CD4-positive, alpha-beta T cell treated with Interferon alpha-2 for 1 hour (primary cell): ENCODE data around the gene VIPR2.

Experiments used
- DNase-seq, 2 donors: peaks; one replicate each; pipeline ENCODE4 v3.0.0-alpha.2; 2020 to 2022

The VIPR2 gene

DNA sequence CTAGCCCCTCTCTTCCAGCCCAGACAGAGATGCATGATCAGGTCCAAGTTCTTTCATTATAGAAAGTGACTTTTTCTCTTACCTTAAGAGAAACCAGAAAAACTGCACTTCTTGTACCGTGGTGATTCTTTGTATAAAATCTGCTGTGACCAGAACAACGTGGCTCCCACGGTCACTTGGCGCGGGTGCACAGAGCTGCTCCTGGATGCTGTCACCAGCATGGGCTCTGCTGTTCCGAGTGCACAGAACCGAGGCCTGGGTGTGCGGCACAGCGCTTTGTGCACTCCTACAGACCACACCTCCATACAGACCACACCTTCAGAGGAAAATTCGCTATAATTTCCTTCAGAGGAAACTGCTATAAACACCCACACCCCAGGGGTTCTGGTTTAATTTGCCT lies 26.0 kb downstream of the VIPR2 start:
- DNase-seq = no peak

- DNase-seq = no peak
These were observed 26.5 kb downstream of the VIPR2 start for GRCh38 chr7:159118197-159118595.

DNA sequence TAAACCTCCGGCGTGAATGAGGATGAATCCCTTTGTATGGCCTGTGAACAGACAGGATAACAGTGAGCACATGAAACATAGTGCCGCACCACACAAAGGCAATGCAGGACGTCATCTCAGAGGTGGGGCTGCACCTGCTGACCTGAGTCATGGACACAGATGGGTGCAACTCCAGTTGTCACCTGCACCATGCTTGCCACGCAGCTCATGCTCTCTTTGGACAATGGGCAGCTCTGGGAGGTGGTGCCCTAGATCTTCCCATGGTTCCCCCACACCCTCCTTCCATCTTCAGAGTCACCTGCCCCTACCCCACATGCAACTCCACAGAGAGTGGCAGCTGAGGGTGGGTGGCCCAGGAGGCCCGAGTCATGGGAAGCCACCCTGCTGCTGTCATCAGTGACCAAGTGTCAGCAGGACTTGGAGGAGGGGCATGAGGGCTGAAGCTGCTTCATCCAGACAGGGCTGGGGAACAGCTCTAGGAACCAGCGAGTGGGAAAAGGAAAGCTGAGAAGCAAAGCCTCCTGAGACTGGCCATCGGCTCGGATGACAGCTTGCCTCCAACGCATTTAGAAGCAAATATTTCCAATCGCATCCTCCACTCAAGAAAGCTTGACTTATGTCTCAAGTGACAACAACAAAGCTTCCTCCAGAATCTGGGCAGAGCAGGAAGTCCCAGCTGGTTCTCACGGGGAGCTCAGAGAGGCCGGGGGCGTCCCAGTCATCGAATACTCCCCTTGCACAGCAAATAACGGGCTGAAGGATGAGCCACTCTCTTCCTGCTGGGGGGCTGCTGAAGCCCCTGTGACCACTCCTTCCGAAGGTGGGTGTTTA lies 27.1 kb downstream of the VIPR2 start:
- DNase-seq = no peak

- DNase-seq = no peak
These were observed 27.9 kb downstream of the VIPR2 start for GRCh38 chr7:159116581-159117339.

DNA sequence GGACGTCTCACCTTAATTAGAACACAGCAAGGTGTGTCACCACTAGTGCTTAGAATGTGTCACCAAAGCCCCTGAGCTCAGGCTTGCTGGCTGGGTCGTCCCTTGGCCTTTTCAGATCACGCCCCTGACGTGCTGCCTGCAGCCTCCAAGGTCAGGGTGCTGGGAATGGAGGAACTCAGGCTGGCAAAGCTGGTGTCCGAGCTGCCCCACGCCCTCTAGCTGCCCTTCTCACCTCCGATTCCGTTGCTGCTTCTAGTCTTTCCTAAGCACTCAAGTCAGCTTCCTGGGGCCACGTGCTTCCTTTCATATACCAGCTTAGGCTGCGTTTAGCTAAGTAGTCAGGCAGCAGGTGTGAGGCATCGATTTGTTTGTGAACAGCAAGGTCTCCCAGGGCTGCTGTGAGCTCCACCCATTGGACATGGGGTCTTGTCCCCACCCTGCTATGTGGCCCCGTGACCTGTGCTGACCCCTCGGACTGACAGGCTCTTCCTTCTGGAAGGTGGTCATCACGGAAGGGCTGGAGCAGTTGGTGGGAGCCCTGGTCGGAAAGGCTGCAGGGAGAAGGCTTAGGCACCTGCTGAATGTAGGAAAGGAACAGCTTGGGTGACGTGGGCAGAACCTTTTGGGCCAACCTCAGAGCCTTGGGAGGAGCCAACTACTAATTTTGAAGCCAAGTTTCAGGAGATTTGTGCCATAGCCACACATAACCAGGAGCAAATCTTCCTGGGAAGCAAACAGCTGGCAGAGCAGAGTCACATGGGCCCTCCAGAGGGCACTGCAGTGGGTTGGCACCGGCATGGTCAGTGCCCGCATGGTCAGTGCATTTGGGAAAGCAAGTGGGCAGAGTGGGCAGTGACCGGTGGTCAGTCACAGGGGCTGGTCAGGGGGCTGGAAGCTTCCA lies 28.8 kb downstream of the VIPR2 start:
- no peak for DNase-seq

GRCh38 chr7:159114981-159115380 lies 29.7 kb downstream of the VIPR2 start:
- DNase-seq = no peak

GRCh38 chr7:159114096-159114495 lies 30.6 kb downstream of the VIPR2 start:
- DNase-seq = no peak

GRCh38 chr7:159113056-159113455 lies 31.6 kb downstream of the VIPR2 start:
- no peak for DNase-seq

DNA sequence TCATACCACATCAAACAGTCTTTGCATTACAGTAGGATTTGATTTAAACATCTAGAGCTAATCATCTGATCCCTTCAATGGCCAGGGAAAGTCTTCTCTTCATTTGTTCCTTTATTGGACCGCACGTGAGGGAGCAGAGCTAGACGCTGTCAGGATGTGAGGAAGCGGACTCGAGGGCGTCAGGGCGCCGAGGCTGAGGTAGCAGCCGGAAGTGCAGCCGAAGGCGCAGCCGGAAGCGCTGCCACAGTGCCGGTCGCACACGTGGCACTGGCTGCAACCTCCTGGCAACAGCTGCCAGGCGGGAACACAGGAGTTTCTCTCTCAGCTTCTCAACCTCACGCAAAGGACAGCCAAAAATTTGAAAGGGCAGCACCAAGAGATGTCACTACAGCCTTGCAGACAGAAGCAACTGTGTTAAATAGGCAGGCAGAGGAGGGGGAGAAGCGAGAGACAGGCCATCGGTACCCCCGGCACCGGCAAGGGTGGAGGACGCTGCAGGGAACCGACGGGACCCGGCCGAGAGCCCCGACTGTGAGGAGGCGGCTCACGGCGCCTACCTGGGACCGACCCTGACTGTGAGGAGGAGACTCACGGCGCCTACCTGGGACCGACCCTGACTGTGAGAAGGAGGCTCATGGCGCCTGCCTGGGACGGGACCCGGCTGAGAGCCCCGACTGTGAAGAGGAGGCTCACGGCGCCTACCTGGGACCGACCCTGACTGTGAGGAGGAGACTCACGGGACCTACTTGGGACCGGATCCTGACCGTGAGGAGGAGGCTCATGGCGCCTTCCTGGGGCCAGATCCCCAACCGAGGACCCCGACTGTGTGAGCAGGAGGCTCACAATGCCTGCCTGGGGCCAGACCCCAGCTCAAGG lies 32.3 kb downstream of the VIPR2 start:
- DNase-seq = no peak

- no peak for DNase-seq
These were observed 35.0 kb downstream of the VIPR2 start for GRCh38 chr7:159109653-159110035.

DNA sequence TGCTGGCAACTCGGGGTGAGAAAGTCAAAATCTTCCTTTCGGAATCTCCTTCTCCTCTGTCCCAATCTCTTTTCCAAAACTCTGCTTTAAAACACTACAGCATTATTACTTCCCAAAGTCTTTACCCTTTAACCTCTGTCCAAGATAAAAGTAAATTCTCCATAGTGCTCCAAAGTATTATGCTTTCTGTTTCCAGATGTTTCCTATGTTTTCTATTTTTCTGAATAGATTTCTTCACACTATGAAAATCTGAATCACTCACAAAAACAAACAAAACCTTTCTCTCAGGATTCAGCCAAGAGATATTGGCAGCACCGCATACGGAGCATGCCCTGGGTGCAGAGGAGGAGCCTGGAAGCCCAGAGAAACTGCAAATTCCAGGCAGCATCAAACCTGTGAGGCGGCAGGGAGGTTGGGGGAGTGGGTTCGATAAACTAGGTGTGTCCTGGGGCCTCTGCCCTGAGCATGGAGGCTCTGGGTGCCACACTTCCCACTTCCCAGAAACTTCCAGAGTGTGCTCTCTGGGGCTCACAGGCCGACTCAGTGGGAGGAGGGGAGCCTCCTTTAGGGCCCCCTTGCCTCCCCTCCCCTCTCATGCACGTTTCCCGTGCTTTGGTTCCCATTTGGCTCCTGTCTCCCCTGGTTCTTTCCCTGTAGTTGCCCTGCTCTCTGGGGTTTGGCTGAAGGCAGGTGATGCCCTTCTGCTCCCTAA lies 35.6 kb downstream of the VIPR2 start:
- DNase-seq = no peak

- no peak for DNase-seq
These were observed 36.2 kb downstream of the VIPR2 start for GRCh38 chr7:159108491-159108890.

GRCh38 chr7:159107161-159107892 lies 37.3 kb downstream of the VIPR2 start:
- DNase-seq = no peak

- no peak for DNase-seq
These were observed 38.5 kb downstream of the VIPR2 start for GRCh38 chr7:159105832-159106811.

DNA sequence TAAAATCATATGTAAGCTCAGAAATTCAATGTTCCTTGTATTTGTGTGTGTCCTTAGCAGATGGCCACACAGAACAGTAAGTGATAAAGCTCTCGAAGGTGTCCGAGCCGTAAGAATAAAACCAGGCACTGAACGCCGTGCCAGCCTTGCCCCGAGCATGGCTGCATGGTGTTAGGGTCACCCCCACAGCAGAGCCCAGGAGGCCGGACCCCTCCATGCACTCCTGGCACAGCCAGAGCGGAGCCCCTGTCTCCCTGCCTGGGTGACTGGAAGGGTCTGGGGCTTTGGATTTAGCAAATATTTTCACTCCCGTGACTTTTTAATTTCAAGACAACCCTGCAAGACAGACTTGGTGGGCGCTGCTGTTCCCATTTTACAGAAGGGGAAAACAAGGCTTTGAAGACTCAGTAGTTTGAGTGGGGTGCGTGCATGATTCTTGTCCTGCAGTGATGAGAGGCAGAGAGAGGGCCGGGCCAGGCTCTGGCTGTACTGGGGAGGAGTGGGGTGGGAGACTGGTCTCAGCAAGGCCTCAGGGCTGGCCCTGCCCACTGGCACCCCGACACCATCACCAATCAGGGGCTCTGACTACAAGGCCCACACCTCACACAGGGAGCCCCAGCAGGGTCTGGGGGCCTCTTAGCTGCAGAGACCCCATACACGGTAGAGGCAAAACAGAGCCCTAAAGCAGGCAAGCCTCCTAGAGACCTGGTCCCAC lies 39.4 kb downstream of the VIPR2 start:
- no peak for DNase-seq

GRCh38 chr7:159104188-159104920 lies 40.3 kb downstream of the VIPR2 start:
- no peak for DNase-seq

- DNase-seq = no peak
These were observed 41.1 kb downstream of the VIPR2 start for GRCh38 chr7:159103382-159104187.
